SK-N-MC (cell line): ENCODE data around the gene EEF1AKMT3.

Experiments used
- DNase-seq: peaks from one replicate; pipeline ENCODE4 v3.0.0-alpha.2; 2011; ENCODE audit warnings: low read depth, low spot score
- H3K27ac ChIP-seq: fragments of 200-600 bp; sonication (generic); 2 replicates; pipeline ENCODE4 v1.5.1; 2016; ENCODE audit warnings: mixed run types
- H3K36me3 ChIP-seq: fragments of 200-600 bp; sonication (generic); 2 replicates; pipeline ENCODE4 v1.6.1; 2017; ENCODE audit warnings: antibody characterized with exemption, low read length, mixed read lengths; ENCODE audit not compliant: insufficient read depth
- H3K4me3 ChIP-seq: fragments of 200-600 bp; sonication (generic); 2 replicates; pipeline ENCODE4 v1.5.1; 2016
- H3K9ac ChIP-seq: fragments of 200-600 bp; sonication (generic); 2 replicates; pipeline ENCODE4 v1.8.0; 2017; ENCODE audit warnings: mixed run types, mixed read lengths; ENCODE audit not compliant: insufficient read length
- H3K9me3 ChIP-seq: fragments of 200-600 bp; sonication (generic); 2 replicates; pipeline ENCODE4 v1.6.1; 2017; ENCODE audit warnings: low read depth, mild to moderate bottlenecking, antibody characterized with exemption, low read length, moderate library complexity, mixed read lengths
- EZH2 ChIP-seq: fragments of 200-600 bp; sonication (generic); IDR thresholded peaks from one replicate; pipeline ENCODE4 v1.6.1; 2017; ENCODE audit warnings: antibody characterized with exemption
- FOXP2 ChIP-seq: optimal IDR thresholded peaks from 2 replicates; pipeline ENCODE3; 2011; ENCODE audit warnings: mild to moderate bottlenecking, moderate library complexity; ENCODE audit not compliant: insufficient read depth; ENCODE audit errors: extremely low read length, control extremely low read depth
- POLR2AphosphoS5 ChIP-seq: IDR thresholded peaks from 2 replicates; pipeline ENCODE4 v1.6.1; 2012; ENCODE audit warnings: mild to moderate bottlenecking, low read depth, low read length, borderline replicate concordance

The EEF1AKMT3 gene

DNA sequence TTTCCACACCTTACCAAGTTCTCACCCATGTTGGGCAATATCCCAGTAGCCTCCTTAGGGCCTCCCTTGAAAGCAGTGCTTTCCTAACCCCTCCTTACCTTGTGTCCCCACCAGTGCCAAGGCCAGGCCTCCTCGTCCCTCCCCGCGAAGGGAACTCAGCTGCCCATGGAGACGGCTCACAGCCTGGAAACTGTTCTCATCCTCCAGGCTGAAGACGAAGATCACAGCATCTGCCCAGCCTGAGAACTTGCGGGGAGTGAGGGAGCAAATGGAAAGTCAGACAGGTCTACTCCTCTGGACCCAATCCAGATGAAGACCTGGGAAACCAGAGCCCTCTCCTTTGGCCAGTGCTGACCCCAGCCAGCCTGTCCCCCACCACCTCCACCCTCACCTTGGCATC lies 38.5 kb upstream of the EEF1AKMT3 start:
- no peak overlapping the region for H3K4me3 ChIP-seq
- no peaks in the 10 kb centered on the region for H3K36me3 ChIP-seq
- no peaks in the 10 kb centered on the region for H3K9me3 ChIP-seq
- no peak overlapping the region for H3K27ac ChIP-seq
- no peak for TF ChIP-seq POLR2AphosphoS5
- TF ChIP-seq FOXP2: no peak
- TF ChIP-seq EZH2: no peak
- no peak overlapping the region for H3K9ac ChIP-seq
- DNase-seq: no peak

- H3K27ac ChIP-seq: no peak overlapping the region
- H3K36me3 ChIP-seq: no peaks in the 10 kb centered on the region
- H3K9ac ChIP-seq: no peak overlapping the region
- no peak for TF ChIP-seq EZH2
- TF ChIP-seq FOXP2: no peak
- no peak for TF ChIP-seq POLR2AphosphoS5
- no peaks in the 10 kb centered on the region for H3K9me3 ChIP-seq
- no peak overlapping the region for H3K4me3 ChIP-seq
- DNase-seq: no peak
Measured at GRCh38 chr12:57734591-57734990, 37.8 kb upstream of the EEF1AKMT3 start.

- Histone ChIP-seq H3K36me3 (no peaks in the 10 kb centered on the region), H3K9me3 (no peaks in the 10 kb centered on the region), H3K9ac (no peak overlapping the region), H3K27ac (no peak overlapping the region), H3K4me3 (no peak overlapping the region; the same call in 1 of the 2 replicates)
- DNase-seq: no peak
- TF ChIP-seq POLR2AphosphoS5: no peak
- no peak for TF ChIP-seq EZH2
- no peak for TF ChIP-seq FOXP2
Measured at GRCh38 chr12:57735198-57735855, 37.1 kb upstream of the EEF1AKMT3 start.

DNA sequence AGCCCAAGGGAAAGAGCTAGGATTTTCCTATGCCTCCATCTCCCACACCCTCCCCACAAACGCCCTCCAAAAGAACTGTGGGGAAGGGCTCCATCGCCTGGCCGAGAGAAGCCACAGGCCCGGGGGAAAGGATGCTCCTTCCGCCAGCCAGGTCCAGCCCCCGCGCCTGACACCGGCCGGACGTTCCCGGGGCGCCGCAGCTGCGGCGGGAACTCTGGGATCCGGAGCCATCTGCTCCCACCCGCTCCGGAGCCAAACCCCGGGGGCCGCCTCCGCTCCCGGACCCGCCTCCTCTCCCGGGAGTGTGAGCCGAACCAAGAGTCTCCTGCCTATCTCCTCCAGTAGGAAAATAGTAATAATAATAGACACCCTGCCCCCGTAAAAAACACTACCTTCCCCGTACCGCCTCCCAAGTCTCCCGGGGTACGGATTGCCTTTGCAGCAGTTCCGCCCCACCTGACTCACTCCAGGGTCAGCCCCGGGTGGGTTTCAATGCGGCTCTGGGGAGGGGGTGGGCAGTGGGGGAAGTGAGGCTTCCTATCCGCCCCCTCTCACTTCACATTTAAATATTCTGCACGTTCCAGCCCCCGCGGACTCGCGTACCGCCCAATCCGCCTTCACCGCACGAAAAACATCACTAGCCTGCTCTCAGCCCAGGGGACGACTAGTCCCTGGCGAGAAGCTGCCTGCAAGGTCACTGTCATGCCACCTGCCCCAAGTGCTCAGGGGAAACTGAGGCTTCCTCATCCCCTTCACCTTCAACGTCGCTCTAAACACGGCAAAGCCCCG lies 36.3 kb upstream of the EEF1AKMT3 start:
- TF ChIP-seq FOXP2 (no peak), EZH2 (no peak), POLR2AphosphoS5 (no peak)
- Histone ChIP-seq H3K9ac (no peak overlapping the region), H3K4me3 (peak overlapping the region; percentile 77), H3K27ac (no peak overlapping the region), H3K36me3 (no peaks in the 10 kb centered on the region), H3K9me3 (no peaks in the 10 kb centered on the region)
- no peak for DNase-seq

DNA sequence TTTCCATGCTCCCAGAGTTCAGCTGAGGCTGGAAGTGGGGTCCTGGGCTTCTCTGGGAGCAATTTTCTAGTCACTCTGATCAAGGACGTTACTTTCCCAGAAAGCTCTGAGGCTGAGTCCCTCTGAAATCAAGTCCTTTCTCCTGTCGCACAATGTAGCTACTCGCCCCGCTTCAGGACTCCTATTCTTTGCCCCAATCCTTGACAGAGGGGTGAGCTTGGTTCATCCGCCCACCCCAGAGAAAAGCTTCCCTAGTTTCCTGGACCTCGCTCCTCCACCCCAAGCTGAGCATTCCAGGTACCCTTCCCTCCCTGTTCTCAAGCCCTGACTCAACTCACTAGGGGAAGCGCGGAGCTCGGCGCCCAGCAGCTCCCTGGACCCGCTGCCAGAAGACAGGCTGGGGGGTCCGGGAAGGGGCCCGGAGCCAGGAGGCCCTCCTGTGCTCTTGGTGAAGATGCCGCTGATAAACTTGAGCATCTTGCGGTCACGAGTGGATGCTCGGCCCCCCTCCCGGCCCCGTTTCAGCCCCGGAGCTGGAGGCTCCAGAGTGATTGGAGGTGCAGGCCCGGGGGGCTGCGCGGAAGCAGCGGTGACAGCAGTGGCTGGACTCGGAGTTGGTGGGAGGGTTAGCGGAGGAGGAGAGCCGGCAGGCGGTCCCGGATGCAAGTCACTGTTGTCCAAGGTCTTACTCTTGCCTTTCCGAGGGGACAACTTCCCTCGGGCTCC lies 35.5 kb upstream of the EEF1AKMT3 start:
- DNase-seq: no peak
- no peak overlapping the region for H3K27ac ChIP-seq
- H3K4me3 ChIP-seq: peak overlapping the region; percentile 77
- no peaks in the 10 kb centered on the region for H3K9me3 ChIP-seq
- H3K9ac ChIP-seq: no peak overlapping the region
- no peaks in the 10 kb centered on the region for H3K36me3 ChIP-seq
- TF ChIP-seq EZH2 (peak; percentile 88), FOXP2 (no peak), POLR2AphosphoS5 (no peak)

DNA sequence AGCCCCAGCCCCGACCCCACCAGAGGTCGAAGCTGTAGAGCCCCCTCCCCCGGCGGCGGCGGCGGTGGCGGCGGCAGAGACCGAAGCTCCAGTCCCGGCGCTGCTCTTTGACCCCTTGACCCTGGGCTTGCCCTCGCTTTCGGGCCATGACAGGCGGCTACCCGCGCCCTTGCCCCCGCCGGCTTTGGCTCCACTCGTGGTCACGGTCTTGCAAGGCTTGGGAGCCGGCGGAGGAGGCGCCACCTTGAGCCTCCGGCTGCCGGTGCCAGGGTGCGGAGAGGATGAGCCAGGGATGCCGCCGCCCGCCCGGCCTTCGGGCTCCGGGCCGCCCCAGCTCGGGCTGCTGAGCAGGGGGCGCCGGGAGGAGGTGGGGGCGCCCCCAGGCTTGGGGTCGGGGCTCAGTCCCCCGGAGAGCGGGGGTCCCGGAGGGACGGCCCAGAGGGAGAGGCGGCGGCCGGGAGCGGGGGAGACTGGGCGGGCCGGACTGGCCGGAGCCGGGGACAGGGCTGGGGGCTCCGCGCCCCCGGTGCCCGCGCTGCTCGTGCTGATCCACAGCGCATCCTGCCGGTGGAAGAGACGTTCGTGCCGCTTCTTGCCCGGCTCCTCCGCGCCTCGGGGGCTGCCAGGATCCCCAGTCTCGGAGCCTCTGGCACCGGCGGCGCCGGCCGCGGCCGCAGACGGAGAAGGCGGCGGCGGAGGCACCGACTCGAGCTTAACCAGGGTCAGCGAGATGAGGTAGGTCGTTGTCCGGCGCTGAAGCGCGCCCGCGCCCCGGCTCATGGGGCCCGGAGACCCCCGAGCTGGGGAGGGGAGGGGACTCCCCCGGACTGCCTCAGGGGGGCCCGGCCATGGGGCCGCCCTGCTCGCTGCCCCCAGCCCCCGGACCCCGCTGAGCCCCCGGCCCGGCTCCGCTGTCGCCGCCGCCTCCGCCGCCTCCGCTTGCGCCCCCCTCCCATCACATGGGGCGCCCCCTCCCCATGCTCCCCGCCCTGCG lies 34.6 kb upstream of the EEF1AKMT3 start:
- H3K9me3 ChIP-seq: no peaks in the 10 kb centered on the region
- no peak for TF ChIP-seq POLR2AphosphoS5
- no peak for TF ChIP-seq EZH2
- TF ChIP-seq FOXP2: no peak
- H3K4me3 ChIP-seq: peak overlapping the region; percentile 77
- no peak overlapping the region for H3K9ac ChIP-seq
- no peaks in the 10 kb centered on the region for H3K36me3 ChIP-seq
- no peak overlapping the region for H3K27ac ChIP-seq
- no peak for DNase-seq

DNA sequence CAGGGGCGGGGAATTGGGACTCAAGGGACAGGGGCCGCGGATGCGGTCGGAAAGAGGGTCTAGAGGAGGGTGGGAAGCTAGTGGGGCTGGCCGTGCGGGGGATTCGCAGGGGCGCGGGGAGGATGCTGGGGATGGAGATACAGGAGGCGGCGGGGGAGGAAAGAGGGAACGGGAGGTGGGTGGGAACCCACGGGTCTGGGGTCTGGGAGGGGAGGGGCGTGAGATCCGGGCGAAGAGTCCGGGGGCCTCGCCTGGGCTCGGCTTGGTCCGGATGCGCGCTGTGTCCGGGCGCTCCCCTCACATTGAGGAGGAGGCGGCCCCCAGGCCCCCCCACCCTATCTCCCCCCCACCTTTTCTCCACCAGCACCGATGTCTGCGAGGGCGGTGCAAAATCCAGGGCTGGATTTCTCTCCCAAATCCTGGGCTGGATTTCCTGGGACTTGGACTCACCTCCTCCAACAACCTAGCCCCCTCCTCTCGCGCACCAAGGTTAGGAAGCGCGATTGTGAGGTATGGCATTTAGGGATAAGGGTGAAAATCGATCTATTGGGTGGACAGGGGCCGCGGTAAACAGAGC lies 33.7 kb upstream of the EEF1AKMT3 start, which contains the start of gene AGAP2:
AGAP2 (minus strand) TSS at position 82 of the 577 bp plus-strand sequence. CDS start 496 bp downstream, outside the sequence.
- Histone ChIP-seq H3K9me3 (no peaks in the 10 kb centered on the region), H3K27ac (no peak within 1 kb of the TSS), H3K9ac (no peak within 1 kb of the TSS), H3K36me3 (no peaks in the 10 kb centered on the region), H3K4me3 (peak within 1 kb of the TSS; percentile 77)
- no peak for DNase-seq
- no peak for TF ChIP-seq POLR2AphosphoS5
- no peak for TF ChIP-seq FOXP2
- no peak for TF ChIP-seq EZH2
